Glutamatergic neuron (in vitro differentiated cells): ENCODE measurements around the gene CAMSAP2. TPM values are rescaled to one million over a fixed set of nuclear protein-coding genes. Genes with fewer than 3 reads are reported as not detected.

Source experiments
- DNase-seq: peaks from one replicate; pipeline ENCODE4 v3.0.0; 2022
- H3K27ac Mint-ChIP-seq: one replicate; pipeline ENCODE4 v1.8.0; 2020; ENCODE audit warnings: mild to moderate bottlenecking, mixed read lengths, inconsistent platforms; ENCODE audit not compliant: unreplicated experiment
- H3K27me3 Mint-ChIP-seq: one replicate; pipeline ENCODE4 v1.8.0; 2020; ENCODE audit warnings: mild to moderate bottlenecking, moderate library complexity, mixed read lengths, inconsistent platforms; ENCODE audit not compliant: unreplicated experiment
- H3K36me3 Mint-ChIP-seq: one replicate; pipeline ENCODE4 v1.8.0; 2020; ENCODE audit warnings: mild to moderate bottlenecking, mixed read lengths, inconsistent platforms; ENCODE audit not compliant: unreplicated experiment
- H3K4me1 Mint-ChIP-seq: one replicate; pipeline ENCODE4 v1.8.0; 2020; ENCODE audit warnings: mild to moderate bottlenecking, low read depth, mixed read lengths, inconsistent platforms; ENCODE audit not compliant: unreplicated experiment
- H3K4me3 Mint-ChIP-seq: one replicate; pipeline ENCODE4 v1.8.0; 2020; ENCODE audit warnings: mild to moderate bottlenecking, mixed read lengths, inconsistent platforms; ENCODE audit not compliant: unreplicated experiment
- H3K9me3 Mint-ChIP-seq: one replicate; pipeline ENCODE4 v1.8.0; 2020; ENCODE audit warnings: mild to moderate bottlenecking, moderate library complexity, mixed read lengths, inconsistent platforms; ENCODE audit not compliant: unreplicated experiment
- CTCF ChIP-seq: fragments of 200-600 bp; sonication (generic); IDR thresholded peaks from one replicate; pipeline ENCODE4 v1.5.0; 2021; ENCODE audit not compliant: partially characterized antibody, unreplicated experiment
- total RNA-seq: library from RNA; stranded (reverse); fragmentation: NEBNext Ultra II Directional; extraction: Animal tissue kit (Norgen Biotek cat#: 25700); gene quantifications from one replicate; pipeline ENCODE4 v1.2.1, GENCODE V29; 2021; ENCODE audit not compliant: unreplicated experiment

The CAMSAP2 gene
- total RNA-seq, 1 donor from 2014 or later, result 51.1 TPM

- TF ChIP-seq CTCF, result no peak
- Mint-ChIP-seq H3K4me3 (no peak overlapping the region), H3K4me1 (peaks cover 6% of the 10 kb centered on the region), H3K27ac (no peak overlapping the region), H3K36me3 (no peaks in the 10 kb centered on the region), H3K9me3 (no peaks in the 10 kb centered on the region), H3K27me3 (no peaks in the 10 kb centered on the region)
- no peak for DNase-seq
Observed at GRCh38 chr1:200901350-200901749, 162.7 kb downstream of the CAMSAP2 start.

GRCh38 chr1:200901796-200902444 lies 163.2 kb downstream of the CAMSAP2 start:
- DNase-seq, result no peak
- Mint-ChIP-seq H3K27ac (no peak overlapping the region), H3K27me3 (no peaks in the 10 kb centered on the region), H3K4me1 (peaks cover 3% of the 10 kb centered on the region), H3K36me3 (no peaks in the 10 kb centered on the region), H3K9me3 (no peaks in the 10 kb centered on the region), H3K4me3 (no peak overlapping the region)
- TF ChIP-seq CTCF, result no peak

DNA sequence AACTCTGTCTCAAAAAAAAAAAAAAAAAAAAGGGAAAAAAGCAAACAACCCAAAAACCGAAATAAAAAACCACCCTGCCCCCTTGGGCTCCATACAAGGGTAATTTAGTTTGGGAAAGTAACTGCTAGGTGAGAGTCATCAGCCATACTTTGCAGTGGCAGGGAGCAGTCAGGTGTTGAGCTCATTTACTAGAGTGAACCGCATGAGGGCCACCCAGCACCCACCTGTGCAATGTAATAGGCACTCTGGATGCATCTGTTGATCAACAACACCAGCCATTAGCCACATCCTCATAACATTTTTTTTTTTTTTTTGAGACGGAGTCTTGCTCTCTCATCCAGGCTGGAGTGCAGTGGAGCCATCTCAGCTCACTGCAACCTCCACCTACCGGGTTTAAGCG lies 165.1 kb downstream of the CAMSAP2 start:
- Mint-ChIP-seq H3K36me3 (no peaks in the 10 kb centered on the region), H3K27ac (no peak overlapping the region), H3K4me1 (no peaks in the 10 kb centered on the region)

GRCh38 chr1:200904772-200905171 lies 166.1 kb downstream of the CAMSAP2 start:
- Mint-ChIP-seq H3K27me3 (no peaks in the 10 kb centered on the region), H3K9me3 (peaks cover 1% of the 10 kb centered on the region), H3K4me3 (no peak overlapping the region), H3K36me3 (no peaks in the 10 kb centered on the region), H3K27ac (no peak overlapping the region), H3K4me1 (no peaks in the 10 kb centered on the region)
- no peak for DNase-seq
- TF ChIP-seq CTCF, result no peak

More for the DNA sequence above, 165.1 kb downstream of the CAMSAP2 start:
- Mint-ChIP-seq H3K27me3 (no peaks in the 10 kb centered on the region), H3K9me3 (peaks cover 1% of the 10 kb centered on the region), H3K4me3 (no peak overlapping the region)
- no peak for DNase-seq
- TF ChIP-seq CTCF, result no peak

DNA sequence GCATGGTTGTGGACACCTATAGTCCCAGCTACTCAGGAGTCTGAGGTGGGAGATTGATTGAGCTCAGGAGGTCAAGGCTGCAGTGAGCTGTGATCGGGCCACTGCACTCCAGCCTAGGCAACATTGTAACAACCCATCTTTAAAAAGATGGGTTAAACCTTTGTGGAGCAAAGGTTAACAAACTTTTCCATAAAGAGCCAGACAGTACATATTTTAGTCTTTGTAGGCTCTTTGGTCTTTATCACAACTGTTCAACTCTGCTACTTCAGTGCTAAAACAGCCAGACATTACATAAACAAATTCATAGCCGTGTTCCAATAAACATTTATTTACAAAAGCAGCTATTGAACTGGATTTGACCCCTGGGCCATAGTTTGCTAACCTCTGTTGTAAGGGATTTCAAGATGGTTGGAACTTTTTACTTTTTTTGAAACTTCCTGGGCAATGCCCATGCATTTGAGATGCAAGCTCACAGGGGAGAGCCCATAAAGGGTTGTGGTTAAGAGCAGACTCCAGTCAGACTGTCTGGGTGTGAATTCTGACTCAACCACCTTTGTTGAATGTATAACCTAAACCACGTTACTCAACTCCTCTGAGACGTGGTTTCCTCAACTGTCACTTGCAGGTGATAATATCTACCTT lies 166.8 kb downstream of the CAMSAP2 start:
- no peak for TF ChIP-seq CTCF
- no peak overlapping the region for H3K27ac Mint-ChIP-seq
- H3K36me3 Mint-ChIP-seq, result no peaks in the 10 kb centered on the region
- H3K27me3 Mint-ChIP-seq, result no peaks in the 10 kb centered on the region
- no peaks in the 10 kb centered on the region for H3K4me1 Mint-ChIP-seq
- peaks cover 1% of the 10 kb centered on the region for H3K9me3 Mint-ChIP-seq
- DNase-seq, result no peak
- H3K4me3 Mint-ChIP-seq, result no peak overlapping the region
